Nephron (organoid): Measurements from ENCODE around the gene VPS13D.
A peak's percentile ranks its signal among the peaks of the same experiment; 100 is the strongest.
"Not testable (repeated sequence)": the region's sequence is repeated elsewhere in the genome, so short reads cannot be mapped to it uniquely, and the experiment has no call there.

Experiments
- H3K27ac Mint-ChIP-seq, 3 experiments: 2 replicates each; pipeline ENCODE4 v1.8.0; 2020; ENCODE audit warnings: mixed read lengths in 3 of 3, mild to moderate bottlenecking in 2 of 3, moderate library complexity in 1 of 3
- H3K27me3 Mint-ChIP-seq: 2 replicates; pipeline ENCODE4 v1.8.0; 2021; ENCODE audit warnings: low read depth, mild to moderate bottlenecking, moderate library complexity, mixed read lengths
- H3K36me3 Mint-ChIP-seq: 2 replicates; pipeline ENCODE4 v1.8.0; 2020; ENCODE audit warnings: low read depth, mixed read lengths
- H3K4me1 Mint-ChIP-seq: 2 replicates; pipeline ENCODE4 v1.8.0; 2020; ENCODE audit warnings: mixed read lengths
- H3K4me3 Mint-ChIP-seq, 3 experiments: 2 replicates each; pipeline ENCODE4 v1.8.0; 2020; ENCODE audit warnings: mild to moderate bottlenecking in 3 of 3, mixed read lengths in 3 of 3, moderate library complexity in 2 of 3
- H3K9me3 Mint-ChIP-seq: 2 replicates; pipeline ENCODE4 v1.8.0; 2020; ENCODE audit warnings: mixed read lengths
- TF ChIP-seq, protein P1 (sequence below), 3 experiments: fragments of 200-600 bp; sonication (generic); IDR thresholded peaks; one replicate each; pipeline ENCODE4 v1.5.0; 2021; ENCODE audit warnings: antibody characterized with exemption in 3 of 3; ENCODE audit not compliant: unreplicated experiment in 3 of 3

VPS13D gene

GRCh38 chr1:12469493-12469892, 239.7 kb downstream of the VPS13D start:
- Mint-ChIP-seq H3K4me1 (peaks cover 81% of the 10 kb centered on the region), H3K27me3 (no peaks in the 10 kb centered on the region), H3K4me3 (no peak overlapping the region), H3K9me3 (no peaks in the 10 kb centered on the region), H3K27ac (peak overlapping the region; percentile 66 to 88 (median 81)), H3K36me3 (peaks cover 33% of the 10 kb centered on the region)
- TF ChIP-seq, protein P1, sequence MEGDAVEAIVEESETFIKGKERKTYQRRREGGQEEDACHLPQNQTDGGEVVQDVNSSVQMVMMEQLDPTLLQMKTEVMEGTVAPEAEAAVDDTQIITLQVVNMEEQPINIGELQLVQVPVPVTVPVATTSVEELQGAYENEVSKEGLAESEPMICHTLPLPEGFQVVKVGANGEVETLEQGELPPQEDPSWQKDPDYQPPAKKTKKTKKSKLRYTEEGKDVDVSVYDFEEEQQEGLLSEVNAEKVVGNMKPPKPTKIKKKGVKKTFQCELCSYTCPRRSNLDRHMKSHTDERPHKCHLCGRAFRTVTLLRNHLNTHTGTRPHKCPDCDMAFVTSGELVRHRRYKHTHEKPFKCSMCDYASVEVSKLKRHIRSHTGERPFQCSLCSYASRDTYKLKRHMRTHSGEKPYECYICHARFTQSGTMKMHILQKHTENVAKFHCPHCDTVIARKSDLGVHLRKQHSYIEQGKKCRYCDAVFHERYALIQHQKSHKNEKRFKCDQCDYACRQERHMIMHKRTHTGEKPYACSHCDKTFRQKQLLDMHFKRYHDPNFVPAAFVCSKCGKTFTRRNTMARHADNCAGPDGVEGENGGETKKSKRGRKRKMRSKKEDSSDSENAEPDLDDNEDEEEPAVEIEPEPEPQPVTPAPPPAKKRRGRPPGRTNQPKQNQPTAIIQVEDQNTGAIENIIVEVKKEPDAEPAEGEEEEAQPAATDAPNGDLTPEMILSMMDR (IDR thresholded peaks at IDR 0.05; ENCODE audit: unreplicated experiment in 3 of 3), result no peak

DNA sequence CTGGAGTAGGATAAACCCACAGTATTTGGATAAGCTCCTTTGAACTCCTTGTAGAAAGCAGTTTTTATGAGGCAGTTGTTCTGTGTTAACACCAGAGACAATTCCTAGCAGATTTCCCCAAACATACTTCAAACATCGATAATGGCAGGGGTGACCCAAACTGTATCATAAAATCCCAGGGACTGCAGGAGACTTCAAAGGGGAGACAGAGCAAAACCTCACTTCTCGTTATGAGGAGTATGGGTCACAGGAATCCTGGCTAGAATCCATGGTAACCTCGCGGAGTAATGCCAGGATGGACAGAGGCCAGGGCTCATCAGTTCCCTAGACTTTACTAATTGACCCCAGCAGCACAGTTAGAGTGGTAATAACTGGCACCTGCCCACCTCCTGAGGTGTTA, 240.2 kb downstream of the VPS13D start:
- Mint-ChIP-seq H3K36me3 (peaks cover 31% of the 10 kb centered on the region), H3K4me1 (peaks cover 81% of the 10 kb centered on the region), H3K27ac (peak overlapping the region; percentile 66 to 88 (median 81)), H3K4me3 (no peak overlapping the region), H3K27me3 (no peaks in the 10 kb centered on the region), H3K9me3 (no peaks in the 10 kb centered on the region)
- TF ChIP-seq, protein P1 (IDR thresholded peaks at IDR 0.05; ENCODE audit: unreplicated experiment in 3 of 3), result no peak

- Mint-ChIP-seq H3K27ac (peak overlapping the region in 2 of 3 experiments; percentile 81 to 88), H3K36me3 (peaks cover 24% of the 10 kb centered on the region), H3K4me1 (peaks cover 83% of the 10 kb centered on the region)
- H3K9me3 Mint-ChIP-seq, H3K27me3 Mint-ChIP-seq, H3K4me3 Mint-ChIP-seq: not testable (repeated sequence)
These were observed 241.1 kb downstream of the VPS13D start for GRCh38 chr1:12470916-12471315.

GRCh38 chr1:12472156-12472797, 242.4 kb downstream of the VPS13D start:
- Mint-ChIP-seq H3K9me3 (no peaks in the 10 kb centered on the region), H3K4me1 (peaks cover 90% of the 10 kb centered on the region), H3K4me3 (peak overlapping the region in 1 of 3 experiments; percentile 29), H3K27me3 (no peaks in the 10 kb centered on the region), H3K36me3 (peaks cover 20% of the 10 kb centered on the region), H3K27ac (peak overlapping the region; percentile 88 to 95 (median 94))
- TF ChIP-seq, protein P1 (IDR thresholded peaks at IDR 0.05; ENCODE audit: unreplicated experiment in 3 of 3), result no peak

DNA sequence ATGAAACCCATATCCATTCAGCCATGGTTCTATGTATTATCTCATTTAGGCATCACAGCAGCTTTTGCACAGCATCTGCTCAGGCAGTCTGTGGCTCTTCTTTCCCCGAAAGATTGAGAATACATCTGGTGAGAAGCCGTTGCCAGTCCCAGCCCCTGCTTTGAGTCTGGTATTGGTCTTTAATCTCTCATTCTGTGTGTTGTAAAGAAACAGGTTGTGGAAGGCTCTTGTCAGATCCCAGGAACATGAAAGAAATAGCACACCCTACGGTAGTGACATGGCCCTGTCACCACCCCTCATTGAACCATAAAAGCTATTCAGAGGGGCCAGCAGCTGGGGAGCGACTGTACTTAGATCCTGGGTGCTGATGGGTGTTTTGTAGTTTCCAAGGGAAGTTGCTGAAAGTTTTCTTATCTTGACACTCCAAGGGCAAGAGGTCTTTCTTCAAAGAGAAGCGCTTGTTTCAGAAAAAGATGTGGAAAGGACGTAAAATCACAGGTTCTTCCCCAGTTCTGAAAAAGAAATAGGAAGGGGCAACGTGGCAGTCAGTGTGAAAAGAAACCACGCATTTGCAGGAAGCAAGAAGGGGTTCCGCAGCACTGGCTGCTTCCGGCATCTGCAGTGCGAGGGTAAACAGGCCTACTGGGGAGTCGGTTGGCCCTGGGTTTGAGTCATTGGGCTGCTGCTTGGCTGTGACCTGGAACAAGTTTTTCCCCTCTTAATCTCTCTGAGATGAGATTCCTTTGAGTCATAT, 243.1 kb downstream of the VPS13D start:
- H3K27ac Mint-ChIP-seq, result peak overlapping the region; percentile 88 to 95 (median 94)
- no peaks in the 10 kb centered on the region for H3K27me3 Mint-ChIP-seq
- H3K36me3 Mint-ChIP-seq, result peaks cover 14% of the 10 kb centered on the region
- H3K9me3 Mint-ChIP-seq, result no peaks in the 10 kb centered on the region
- TF ChIP-seq, protein P1 (IDR thresholded peaks at IDR 0.05; ENCODE audit: unreplicated experiment in 3 of 3), result no peak
- H3K4me1 Mint-ChIP-seq, result peaks cover 90% of the 10 kb centered on the region
- H3K4me3 Mint-ChIP-seq, result peak overlapping the region in 2 of 3 experiments; percentile 3 to 29

DNA sequence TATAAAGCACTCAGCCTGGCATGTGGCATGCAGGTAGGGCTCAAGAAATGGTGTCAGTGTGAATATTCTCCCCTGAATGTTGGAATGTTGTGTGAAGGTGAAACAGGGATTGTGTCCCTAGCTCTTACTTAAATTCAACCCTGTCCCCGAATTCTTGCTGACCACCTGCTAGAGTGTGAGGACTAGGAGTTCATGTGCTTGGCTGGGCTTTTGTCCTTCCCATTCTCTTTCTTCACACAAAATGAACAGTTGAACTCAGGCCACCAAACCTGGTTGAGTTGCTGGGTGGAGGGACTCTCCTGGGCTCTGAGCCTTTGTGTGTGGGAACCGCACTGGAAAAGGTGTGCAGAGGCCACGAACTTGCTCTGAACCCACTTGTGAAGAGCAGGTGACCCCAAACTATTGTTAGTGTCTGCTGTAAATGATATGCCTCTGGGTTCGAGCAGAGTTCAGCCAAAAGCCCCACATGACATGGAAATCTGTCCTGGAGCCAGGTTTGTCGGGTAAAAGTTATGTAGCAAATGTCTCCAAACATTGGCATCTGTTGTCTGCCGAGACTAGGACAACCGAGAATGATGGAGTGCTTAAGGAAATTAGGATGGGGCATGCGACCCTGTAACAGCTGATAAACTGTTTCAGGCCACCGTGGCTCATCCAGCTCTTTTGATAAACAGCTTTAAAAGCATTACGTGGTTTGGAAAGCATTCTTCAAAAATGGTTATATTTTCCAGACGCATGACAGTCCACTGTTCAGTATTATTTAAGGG, 243.9 kb downstream of the VPS13D start:
- Mint-ChIP-seq H3K4me3 (peak overlapping the region in 2 of 3 experiments; percentile 30 to 58), H3K27ac (peak overlapping the region; percentile 88 to 95 (median 94)), H3K9me3 (no peaks in the 10 kb centered on the region), H3K36me3 (peaks cover 9% of the 10 kb centered on the region), H3K4me1 (peaks cover 93% of the 10 kb centered on the region), H3K27me3 (no peaks in the 10 kb centered on the region)
- TF ChIP-seq, protein P1 (IDR thresholded peaks at IDR 0.05; ENCODE audit: unreplicated experiment in 3 of 3), result no peak
